Measurements from ENCODE around the gene RAB29. TPM values are rescaled to one million over a fixed set of nuclear protein-coding genes. Genes with fewer than 3 reads are reported as not detected.

RAB29 gene
- total and polyA plus RNA-seq, 9 of the 15 experiments (the other 6 are each of a cell fraction or from before 2014, with no cell fraction given): 6.3 to 17.6 (median 8.0) TPM

GRCh38 chr1:205750138-205751035 lies 24.9 kb downstream of the RAB29 start, which contains the start of gene NUCKS1 (continued):
- TF ChIP-seq, protein P1, sequence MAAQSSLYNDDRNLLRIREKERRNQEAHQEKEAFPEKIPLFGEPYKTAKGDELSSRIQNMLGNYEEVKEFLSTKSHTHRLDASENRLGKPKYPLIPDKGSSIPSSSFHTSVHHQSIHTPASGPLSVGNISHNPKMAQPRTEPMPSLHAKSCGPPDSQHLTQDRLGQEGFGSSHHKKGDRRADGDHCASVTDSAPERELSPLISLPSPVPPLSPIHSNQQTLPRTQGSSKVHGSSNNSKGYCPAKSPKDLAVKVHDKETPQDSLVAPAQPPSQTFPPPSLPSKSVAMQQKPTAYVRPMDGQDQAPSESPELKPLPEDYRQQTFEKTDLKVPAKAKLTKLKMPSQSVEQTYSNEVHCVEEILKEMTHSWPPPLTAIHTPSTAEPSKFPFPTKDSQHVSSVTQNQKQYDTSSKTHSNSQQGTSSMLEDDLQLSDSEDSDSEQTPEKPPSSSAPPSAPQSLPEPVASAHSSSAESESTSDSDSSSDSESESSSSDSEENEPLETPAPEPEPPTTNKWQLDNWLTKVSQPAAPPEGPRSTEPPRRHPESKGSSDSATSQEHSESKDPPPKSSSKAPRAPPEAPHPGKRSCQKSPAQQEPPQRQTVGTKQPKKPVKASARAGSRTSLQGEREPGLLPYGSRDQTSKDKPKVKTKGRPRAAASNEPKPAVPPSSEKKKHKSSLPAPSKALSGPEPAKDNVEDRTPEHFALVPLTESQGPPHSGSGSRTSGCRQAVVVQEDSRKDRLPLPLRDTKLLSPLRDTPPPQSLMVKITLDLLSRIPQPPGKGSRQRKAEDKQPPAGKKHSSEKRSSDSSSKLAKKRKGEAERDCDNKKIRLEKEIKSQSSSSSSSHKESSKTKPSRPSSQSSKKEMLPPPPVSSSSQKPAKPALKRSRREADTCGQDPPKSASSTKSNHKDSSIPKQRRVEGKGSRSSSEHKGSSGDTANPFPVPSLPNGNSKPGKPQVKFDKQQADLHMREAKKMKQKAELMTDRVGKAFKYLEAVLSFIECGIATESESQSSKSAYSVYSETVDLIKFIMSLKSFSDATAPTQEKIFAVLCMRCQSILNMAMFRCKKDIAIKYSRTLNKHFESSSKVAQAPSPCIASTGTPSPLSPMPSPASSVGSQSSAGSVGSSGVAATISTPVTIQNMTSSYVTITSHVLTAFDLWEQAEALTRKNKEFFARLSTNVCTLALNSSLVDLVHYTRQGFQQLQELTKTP (IDR thresholded peaks at IDR 0.05; ENCODE audit: low read depth in 1 of 2, partially characterized antibody in 2 of 2): peak; percentile 73 to 88
- TF ChIP-seq NR2C1 (IDR thresholded peaks at IDR 0.05) (peak; percentile 88), NR2C1 (tag; IDR thresholded peaks at IDR 0.05) (peak; percentile 92), STAT5A (IDR thresholded peaks at IDR 0.05; ENCODE audit: borderline replicate concordance, low read length) (peak; percentile 32), HOXB6 (CRISPR knock-in tag; IDR thresholded peaks at IDR 0.05; ENCODE audit: borderline replicate concordance) (no peak), BRF2 (IDR thresholded peaks at IDR 0.05; ENCODE audit: borderline replicate concordance, insufficient read depth, insufficient read length) (no peak), TCF7 (IDR thresholded peaks at IDR 0.05; ENCODE audit: borderline replicate concordance) (no peak), C11orf30 (IDR thresholded peaks at IDR 0.05; ENCODE audit: low read depth) (peak; percentile 74), RAD21 (CRISPR knock-in tag; conservative IDR thresholded peaks at IDR 0.05 in 1 of 2, IDR thresholded peaks at IDR 0.05 in 1 of 2) (no peak), SNAPC5 (CRISPR knock-in tag; IDR thresholded peaks at IDR 0.05) (no peak), SP1 (CRISPR knock-in tag; IDR thresholded peaks at IDR 0.05) (peak; percentile 98)
- TF ChIP-seq, protein P2, sequence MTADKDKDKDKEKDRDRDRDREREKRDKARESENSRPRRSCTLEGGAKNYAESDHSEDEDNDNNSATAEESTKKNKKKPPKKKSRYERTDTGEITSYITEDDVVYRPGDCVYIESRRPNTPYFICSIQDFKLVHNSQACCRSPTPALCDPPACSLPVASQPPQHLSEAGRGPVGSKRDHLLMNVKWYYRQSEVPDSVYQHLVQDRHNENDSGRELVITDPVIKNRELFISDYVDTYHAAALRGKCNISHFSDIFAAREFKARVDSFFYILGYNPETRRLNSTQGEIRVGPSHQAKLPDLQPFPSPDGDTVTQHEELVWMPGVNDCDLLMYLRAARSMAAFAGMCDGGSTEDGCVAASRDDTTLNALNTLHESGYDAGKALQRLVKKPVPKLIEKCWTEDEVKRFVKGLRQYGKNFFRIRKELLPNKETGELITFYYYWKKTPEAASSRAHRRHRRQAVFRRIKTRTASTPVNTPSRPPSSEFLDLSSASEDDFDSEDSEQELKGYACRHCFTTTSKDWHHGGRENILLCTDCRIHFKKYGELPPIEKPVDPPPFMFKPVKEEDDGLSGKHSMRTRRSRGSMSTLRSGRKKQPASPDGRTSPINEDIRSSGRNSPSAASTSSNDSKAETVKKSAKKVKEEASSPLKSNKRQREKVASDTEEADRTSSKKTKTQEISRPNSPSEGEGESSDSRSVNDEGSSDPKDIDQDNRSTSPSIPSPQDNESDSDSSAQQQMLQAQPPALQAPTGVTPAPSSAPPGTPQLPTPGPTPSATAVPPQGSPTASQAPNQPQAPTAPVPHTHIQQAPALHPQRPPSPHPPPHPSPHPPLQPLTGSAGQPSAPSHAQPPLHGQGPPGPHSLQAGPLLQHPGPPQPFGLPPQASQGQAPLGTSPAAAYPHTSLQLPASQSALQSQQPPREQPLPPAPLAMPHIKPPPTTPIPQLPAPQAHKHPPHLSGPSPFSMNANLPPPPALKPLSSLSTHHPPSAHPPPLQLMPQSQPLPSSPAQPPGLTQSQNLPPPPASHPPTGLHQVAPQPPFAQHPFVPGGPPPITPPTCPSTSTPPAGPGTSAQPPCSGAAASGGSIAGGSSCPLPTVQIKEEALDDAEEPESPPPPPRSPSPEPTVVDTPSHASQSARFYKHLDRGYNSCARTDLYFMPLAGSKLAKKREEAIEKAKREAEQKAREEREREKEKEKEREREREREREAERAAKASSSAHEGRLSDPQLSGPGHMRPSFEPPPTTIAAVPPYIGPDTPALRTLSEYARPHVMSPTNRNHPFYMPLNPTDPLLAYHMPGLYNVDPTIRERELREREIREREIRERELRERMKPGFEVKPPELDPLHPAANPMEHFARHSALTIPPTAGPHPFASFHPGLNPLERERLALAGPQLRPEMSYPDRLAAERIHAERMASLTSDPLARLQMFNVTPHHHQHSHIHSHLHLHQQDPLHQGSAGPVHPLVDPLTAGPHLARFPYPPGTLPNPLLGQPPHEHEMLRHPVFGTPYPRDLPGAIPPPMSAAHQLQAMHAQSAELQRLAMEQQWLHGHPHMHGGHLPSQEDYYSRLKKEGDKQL (CRISPR knock-in tag; IDR thresholded peaks at IDR 0.05; ENCODE audit: borderline replicate concordance): no peak

All from K562 (cell line).